SHP77 treated with DMSO at 0.1 percent for 48 hours (cell line): Measurements from ENCODE around the gene PLAAT4.

ENCODE experiments used
- DNase-seq: peaks from one replicate; lab custom pipeline; 2025; lab: John Stamatoyannopoulos, UW

Gene PLAAT4

GRCh38 chr11:63536669-63537292 lies at the start of gene PLAAT4:
PLAAT4 (plus strand) TSS chr11:63536808; CDS start chr11:63536869, 61 bp downstream.
- no peak for DNase-seq

- no peak for DNase-seq
Observed at GRCh38 chr11:63488789-63489188, 47.8 kb upstream of the PLAAT4 start.

GRCh38 chr11:63489879-63490278 lies 46.7 kb upstream of the PLAAT4 start:
- DNase-seq = no peak

GRCh38 chr11:63490551-63491239 lies 45.9 kb upstream of the PLAAT4 start, which contains the start of gene PLAAT5:
PLAAT5 (minus strand) TSS chr11:63491167; CDS start chr11:63491034, 133 bp downstream.
- no peak for DNase-seq

GRCh38 chr11:63491240-63491587 lies 45.4 kb upstream of the PLAAT4 start:
- no peak for DNase-seq

GRCh38 chr11:63491636-63492372 lies 44.8 kb upstream of the PLAAT4 start:
- no peak for DNase-seq

GRCh38 chr11:63492441-63492840 lies 44.2 kb upstream of the PLAAT4 start:
- DNase-seq = no peak

DNA sequence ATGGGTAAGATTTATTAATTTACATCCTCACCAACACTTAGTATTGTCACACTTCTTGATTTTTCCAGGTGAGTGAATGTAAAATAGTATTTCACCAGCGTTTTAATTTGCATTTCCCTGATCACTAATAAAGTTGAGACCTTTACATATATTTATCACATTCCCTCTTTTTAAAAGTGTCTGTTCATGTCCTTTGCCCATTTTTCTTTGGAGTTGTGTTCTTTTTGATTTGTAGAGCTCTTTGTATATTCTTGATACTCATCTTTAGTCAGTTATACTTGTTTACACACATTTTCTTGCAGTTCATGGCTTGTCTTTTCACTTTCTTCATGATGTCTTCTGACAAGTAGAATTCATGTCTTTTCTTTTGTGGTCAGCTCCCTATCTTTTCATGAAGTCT lies 43.5 kb upstream of the PLAAT4 start:
- no peak for DNase-seq

DNA sequence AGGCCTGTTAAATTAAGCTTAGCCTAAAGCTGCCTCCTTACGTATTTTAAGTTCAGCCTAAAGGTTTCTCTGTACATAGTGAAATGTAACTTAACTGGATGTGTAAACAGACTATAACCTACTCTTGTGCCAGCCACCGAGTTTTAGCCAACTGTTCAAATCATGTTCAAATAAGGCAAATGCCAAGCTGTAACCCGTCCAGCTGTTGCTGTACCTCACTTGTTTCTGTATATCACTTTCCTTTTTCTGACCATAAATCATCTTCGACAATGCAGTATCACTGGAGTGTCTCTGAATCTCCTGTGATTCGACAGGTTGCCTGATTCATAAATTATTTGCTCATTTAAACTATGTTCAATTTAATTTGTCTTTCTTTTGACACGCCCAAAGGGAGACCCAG lies 41.6 kb upstream of the PLAAT4 start:
- DNase-seq = no peak

GRCh38 chr11:63499874-63500273 lies 36.7 kb upstream of the PLAAT4 start:
- no peak for DNase-seq

- no peak for DNase-seq
Observed at GRCh38 chr11:63501236-63501635, 35.4 kb upstream of the PLAAT4 start.

DNA sequence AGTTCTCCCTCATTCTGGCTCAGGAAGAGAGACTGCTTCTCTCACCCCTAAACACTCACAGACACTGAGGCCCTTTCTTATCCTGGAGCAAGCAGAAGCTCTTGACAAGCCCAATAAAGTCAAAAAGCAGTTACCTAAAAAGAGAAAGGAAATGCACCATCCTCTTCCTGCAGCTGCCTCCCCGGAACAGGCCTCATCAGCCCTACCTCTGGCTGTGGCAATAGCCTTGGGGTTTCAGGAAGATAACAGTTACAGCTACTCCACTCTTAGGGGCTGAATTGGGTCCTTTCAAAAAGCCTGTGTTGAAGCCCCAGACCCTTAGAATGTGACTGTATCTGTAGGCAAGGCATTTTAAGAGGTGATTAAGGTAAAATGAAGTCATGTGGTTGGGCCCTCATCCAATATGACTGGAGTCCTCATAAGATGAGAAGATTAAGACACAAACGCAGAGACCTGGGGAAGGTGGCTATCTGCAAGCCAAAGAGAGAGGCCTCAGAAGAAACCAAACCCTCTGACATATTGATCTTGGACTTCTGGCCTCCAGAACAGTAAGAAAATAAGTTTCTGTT lies 34.3 kb upstream of the PLAAT4 start:
- no peak for DNase-seq

GRCh38 chr11:63503492-63503891 lies 33.1 kb upstream of the PLAAT4 start:
- DNase-seq = no peak

DNA sequence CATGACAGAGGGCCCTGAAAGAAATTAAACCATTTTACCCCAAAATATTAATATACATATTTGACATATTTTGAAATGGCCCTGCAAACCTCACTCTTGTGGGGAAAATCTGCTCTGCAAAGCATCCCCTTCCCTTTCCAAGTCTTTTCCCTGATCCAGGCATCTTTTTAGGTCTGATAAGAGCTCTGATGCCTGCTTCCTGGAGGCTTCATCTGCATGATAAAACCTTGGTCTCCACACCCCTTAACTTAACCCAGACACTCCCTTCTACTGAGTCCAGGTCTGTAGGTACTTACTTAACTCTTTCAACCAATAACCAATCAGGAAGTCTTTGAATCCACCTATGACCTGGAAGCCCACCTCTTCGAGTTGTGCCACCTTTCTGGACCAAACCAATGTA lies 32.6 kb upstream of the PLAAT4 start:
- DNase-seq = no peak

- no peak for DNase-seq
Observed at GRCh38 chr11:63504933-63505586, 31.5 kb upstream of the PLAAT4 start.

DNA sequence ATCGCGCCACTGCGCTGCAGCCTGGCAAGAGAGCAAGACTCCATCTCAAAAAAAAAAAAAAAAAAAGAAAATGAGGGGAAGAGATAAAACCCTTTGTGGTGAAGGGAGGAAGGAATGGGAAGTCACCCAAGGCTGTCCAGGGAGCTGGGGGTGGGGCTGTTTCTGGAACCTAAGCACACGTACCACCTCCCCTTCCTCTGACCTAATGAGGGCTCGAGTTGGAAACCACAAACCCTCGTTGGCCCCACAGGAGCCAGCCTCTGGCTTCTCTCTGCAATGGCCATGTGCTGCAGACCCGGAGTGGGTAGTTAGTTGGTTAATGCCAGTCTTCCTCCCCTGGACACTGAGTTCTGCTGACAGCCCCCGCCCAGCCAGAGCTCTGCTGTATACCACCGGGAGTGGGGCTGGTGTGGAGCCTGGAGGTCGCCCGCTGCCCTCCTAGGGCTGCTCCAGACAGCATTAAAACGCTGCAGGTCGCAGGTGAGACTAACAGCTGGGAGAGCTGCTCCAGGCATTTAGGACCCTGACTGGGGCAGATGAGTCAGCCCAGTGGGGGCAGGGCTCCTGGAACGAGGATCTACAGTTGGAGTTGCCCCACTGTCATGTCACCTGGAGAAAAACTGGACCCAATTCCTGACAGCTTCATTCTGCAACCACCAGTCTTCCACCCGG lies 30.6 kb upstream of the PLAAT4 start, which contains the start of gene LGALS12:
Gene LGALS12, plus strand, starts transcription at position 228 of the 672 bp plus-strand sequence. Its CDS starts 375 bp downstream, at position 603.
- no peak for DNase-seq

DNA sequence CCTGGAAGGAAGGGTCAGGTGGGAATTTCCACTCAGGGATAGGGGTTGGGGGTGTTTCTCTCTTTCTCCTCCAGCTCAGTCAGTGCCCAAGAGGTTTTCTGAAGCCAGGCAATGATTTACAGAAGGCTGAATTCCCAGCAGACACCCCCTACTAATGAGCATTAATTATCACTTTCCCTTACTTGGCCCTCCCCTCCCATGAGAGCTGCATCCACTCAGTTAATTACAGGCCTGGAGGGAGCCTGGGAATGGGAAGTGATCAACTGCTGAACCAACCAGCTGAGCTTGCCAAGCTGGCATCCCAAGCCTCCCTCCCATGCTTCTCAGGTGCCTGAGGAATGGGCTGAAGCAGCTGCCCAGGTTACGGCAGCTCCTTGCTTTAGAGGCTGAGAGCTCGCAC lies 29.7 kb upstream of the PLAAT4 start:
- DNase-seq = no peak

DNA sequence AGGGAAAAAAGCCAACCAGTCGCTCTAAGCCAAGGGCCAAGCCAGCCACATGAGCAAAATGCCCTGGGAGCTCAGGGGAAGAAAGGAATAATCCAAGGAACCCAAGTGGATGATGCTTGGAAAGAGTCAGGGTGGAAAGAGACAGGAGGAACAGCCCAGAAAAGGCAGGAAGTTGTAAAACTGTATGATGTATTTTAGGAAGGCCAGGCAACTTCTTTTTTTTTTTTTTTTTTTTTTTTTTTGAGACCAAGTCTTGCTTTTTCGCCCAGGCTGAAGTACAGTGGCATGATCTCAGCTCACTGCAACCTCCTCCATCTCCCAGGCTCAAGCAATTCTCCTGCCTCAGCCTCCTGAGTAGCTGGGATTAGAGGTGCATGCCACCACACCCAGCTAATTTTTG lies 29.1 kb upstream of the PLAAT4 start:
- no peak for DNase-seq

DNA sequence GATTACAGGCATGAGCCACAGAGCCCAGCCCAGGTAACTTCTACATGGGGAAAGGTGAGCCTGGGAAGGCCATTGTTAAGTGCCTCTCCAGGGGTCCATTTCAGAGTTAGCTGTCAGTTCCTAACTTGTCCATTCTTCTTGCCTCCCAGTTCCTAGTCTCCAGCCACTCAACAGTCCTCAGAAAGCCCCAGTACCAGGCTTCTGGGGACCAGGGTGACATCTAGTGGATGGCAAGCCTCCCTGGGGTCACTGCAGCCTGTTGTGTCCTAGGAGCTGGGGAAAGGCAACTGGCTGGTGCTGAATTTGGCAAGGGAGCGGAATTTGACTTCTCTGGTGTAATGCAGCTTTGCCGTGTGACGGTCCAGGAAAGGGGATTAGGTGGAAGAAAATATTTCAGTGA lies 28.6 kb upstream of the PLAAT4 start:
- no peak for DNase-seq

DNA sequence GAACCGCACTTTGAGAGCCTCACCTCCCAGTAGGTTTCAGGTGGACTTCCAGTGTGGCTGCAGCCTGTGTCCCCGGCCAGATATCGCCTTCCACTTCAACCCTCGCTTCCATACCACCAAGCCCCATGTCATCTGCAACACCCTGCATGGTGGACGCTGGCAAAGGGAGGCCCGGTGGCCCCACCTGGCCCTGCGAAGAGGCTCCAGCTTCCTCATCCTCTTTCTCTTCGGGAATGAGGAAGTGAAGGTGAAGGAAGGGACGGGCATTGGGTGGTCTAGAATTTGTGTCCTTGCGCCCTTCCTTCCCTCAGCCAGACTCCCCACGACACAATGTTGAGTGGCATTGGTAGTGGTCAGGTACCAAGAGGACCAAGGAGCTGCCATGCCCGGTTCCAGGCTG lies 27.9 kb upstream of the PLAAT4 start:
- DNase-seq = no peak

- DNase-seq = no peak
Observed at GRCh38 chr11:63510360-63511047, 26.1 kb upstream of the PLAAT4 start.
